Osteocyte (in vitro differentiated cells): ENCODE measurements around the gene HOXA10. TPM values are rescaled to one million over a fixed set of nuclear protein-coding genes. Genes with fewer than 3 reads are reported as not detected.

Experiments
- DNase-seq: peaks from one replicate; pipeline ENCODE4 v3.0.0; 2021; ENCODE audit warnings: mixed read lengths; ENCODE audit not compliant: unreplicated experiment; ENCODE audit errors: extremely low spot score
- H3K27ac Mint-ChIP-seq: one replicate; pipeline ENCODE4 v1.8.0; 2021; ENCODE audit warnings: mild to moderate bottlenecking, mixed read lengths; ENCODE audit not compliant: unreplicated experiment
- H3K27me3 Mint-ChIP-seq: one replicate; pipeline ENCODE4 v1.8.0; 2021; ENCODE audit warnings: mixed read lengths; ENCODE audit not compliant: unreplicated experiment
- H3K36me3 Mint-ChIP-seq: one replicate; pipeline ENCODE4 v1.8.0; 2021; ENCODE audit warnings: mixed read lengths; ENCODE audit not compliant: unreplicated experiment
- H3K4me1 Mint-ChIP-seq: one replicate; pipeline ENCODE4 v1.8.0; 2021; ENCODE audit warnings: mixed read lengths; ENCODE audit not compliant: unreplicated experiment
- H3K4me3 Mint-ChIP-seq: one replicate; pipeline ENCODE4 v1.8.0; 2021; ENCODE audit warnings: mild to moderate bottlenecking, moderate library complexity, mixed read lengths; ENCODE audit not compliant: unreplicated experiment
- H3K9me3 Mint-ChIP-seq: one replicate; pipeline ENCODE4 v1.8.0; 2021; ENCODE audit warnings: mixed read lengths; ENCODE audit not compliant: unreplicated experiment
- CTCF ChIP-seq: fragments of 200-600 bp; sonication (generic); IDR thresholded peaks from 2 replicates; pipeline ENCODE4 v1.5.0; 2021; ENCODE audit warnings: antibody characterized with exemption, mild to moderate bottlenecking, moderate library complexity
- total RNA-seq: library from RNA; stranded (reverse); gene quantifications from 2 replicates; pipeline ENCODE4 v1.2.1, GENCODE V29; 2021

The HOXA10 gene
- total RNA-seq, 1 donor from 2014 or later: not detected

- Mint-ChIP-seq H3K27ac (no peak overlapping the region), H3K9me3 (no peaks in the 10 kb centered on the region), H3K4me1 (peaks cover 44% of the 10 kb centered on the region), H3K36me3 (peaks cover 2% of the 10 kb centered on the region), H3K27me3 (peaks cover 90% of the 10 kb centered on the region), H3K4me3 (no peak overlapping the region)
- DNase-seq: no peak
- no peak for TF ChIP-seq CTCF
Observed at GRCh38 chr7:27185854-27186667, 11.9 kb upstream of the HOXA10 start.

- Mint-ChIP-seq H3K4me3 (peak within 1 kb of the TSS; percentile 69), H3K4me1 (peaks cover 44% of the 10 kb centered on the region), H3K9me3 (no peaks in the 10 kb centered on the region), H3K27me3 (peaks cover 86% of the 10 kb centered on the region), H3K27ac (no peak within 1 kb of the TSS), H3K36me3 (no peaks in the 10 kb centered on the region)
- no peak for DNase-seq
- TF ChIP-seq CTCF: no peak
Observed at GRCh38 chr7:27185013-27185853, 11.1 kb upstream of the HOXA10 start, which contains the start of gene HOXA11. TSS of gene HOXA11 (minus strand) at chr7:27185232. CDS start at chr7:27185144, 88 bp downstream.

- Mint-ChIP-seq H3K27me3 (peaks cover 85% of the 10 kb centered on the region), H3K27ac (no peak overlapping the region), H3K36me3 (no peaks in the 10 kb centered on the region), H3K4me3 (peak overlapping the region; percentile 69), H3K9me3 (no peaks in the 10 kb centered on the region), H3K4me1 (peaks cover 45% of the 10 kb centered on the region)
- no peak for TF ChIP-seq CTCF
- DNase-seq: no peak
Observed at GRCh38 chr7:27184337-27185012, 10.4 kb upstream of the HOXA10 start.

- H3K27ac Mint-ChIP-seq: no peak overlapping the region
- peak overlapping the region; percentile 69 for H3K4me3 Mint-ChIP-seq
- H3K27me3 Mint-ChIP-seq: peaks cover 85% of the 10 kb centered on the region
- DNase-seq: no peak
- H3K4me1 Mint-ChIP-seq: peaks cover 41% of the 10 kb centered on the region
- H3K36me3 Mint-ChIP-seq: no peaks in the 10 kb centered on the region
- no peak for TF ChIP-seq CTCF
- no peaks in the 10 kb centered on the region for H3K9me3 Mint-ChIP-seq
Observed at GRCh38 chr7:27183682-27184336, 9.7 kb upstream of the HOXA10 start.
